ENCODE data around the gene PAQR4.

GRCh38 chr16:2948807-2949704 lies 20.1 kb upstream of the PAQR4 start:
- TF ChIP-seq CTCF (IDR thresholded peaks at IDR 0.05; ENCODE audit: poor library complexity, severe bottlenecking) = no peak
- TF ChIP-seq TAF1 (IDR thresholded peaks at IDR 0.05; ENCODE audit: low read depth) = no peak
- TF ChIP-seq POLR2AphosphoS5 (IDR thresholded peaks at IDR 0.05) = no peak
